GM12878 (cell line): ENCODE results near the gene REXO1. TPM values are rescaled to one million over a fixed set of nuclear protein-coding genes. Genes with fewer than 3 reads are reported as not detected.

Experiments
- ATAC-seq: fragments of 200-7000 bp; cut with Tn5 transposase; 3 replicates; pipeline ENCODE4 v1.9.1; 2020; ENCODE audit warnings: mild to moderate bottlenecking, moderate library complexity
- BruUV-seq: library from RNA; stranded (reverse); fragments of 400-500 nt; replicated peaks from 2 replicates; lab custom pipeline; 2021; lab: Mats Ljungman, UMichigan
- CTCF ChIA-PET: fragments of 300-600 bp; sonication (Branson Sonifier 250); formaldehyde crosslinking; extraction: SDS; loops from one replicate; lab custom pipeline; 2021; ENCODE audit warnings: inconsistent platforms; lab: Yijun Ruan, JAX
- POLR2A ChIA-PET: fragments of 350-600 bp; formaldehyde crosslinking; extraction: SDS; loops from one replicate; lab custom pipeline; 2021; ENCODE audit warnings: inconsistent platforms; lab: Charles Lee
- RAD21 ChIA-PET: fragments of 300-600 bp; sonication (Branson Sonifier 250); formaldehyde crosslinking; loops from one replicate; lab custom pipeline; 2023; ENCODE audit warnings: antibody characterized with exemption; ENCODE audit not compliant: unreplicated experiment; lab: Charles Lee
- SMC1A ChIA-PET: fragments of 300-600 bp; sonication (Branson Sonifier 250); formaldehyde crosslinking; loops from one replicate; lab custom pipeline; 2023; ENCODE audit not compliant: unreplicated experiment, uncharacterized antibody; lab: Charles Lee
- DNase-seq: peaks from one replicate; pipeline ENCODE4 v3.0.0-alpha.2; 2011; ENCODE audit warnings: low read depth, low spot score
- FAIRE-seq: peaks from 3 replicates; lab custom pipeline; 2011; peaks lifted over from hg19 to GRCh38; lab: Jason Lieb, UNC
- H2AFZ ChIP-seq: 2 replicates; pipeline ENCODE4 v1.6.0; 2011; ENCODE audit warnings: low read depth, low read length, control low read depth; ENCODE audit not compliant: control insufficient read depth
- H3K27ac ChIP-seq: 2 replicates; pipeline ENCODE4 v1.5.1; 2011; ENCODE audit warnings: control low read depth; ENCODE audit not compliant: control insufficient read depth, insufficient read depth
- H3K27me3 ChIP-seq, 2 experiments: replicated peaks in 1 of 2; 2 replicates each; pipeline versions ENCODE4 v1.6.0 to v1.6.1; 2011; ENCODE audit warnings: low read length in 1 of 2; ENCODE audit not compliant: control insufficient read depth in 2 of 2, insufficient read depth in 2 of 2
- H3K36me3 ChIP-seq, 2 experiments: 2 replicates each; pipeline ENCODE4 v1.5.1; 2011; ENCODE audit warnings: low read length in 1 of 2; ENCODE audit not compliant: control insufficient read depth in 2 of 2, insufficient read depth in 2 of 2
- H3K4me1 ChIP-seq: 2 replicates; pipeline ENCODE4 v1.6.1; 2011; ENCODE audit warnings: mild to moderate bottlenecking, low read length, moderate library complexity, mixed read lengths; ENCODE audit not compliant: control insufficient read depth, insufficient read depth
- H3K4me2 ChIP-seq: 2 replicates; pipeline ENCODE4 v1.6.0; 2011; ENCODE audit warnings: control low read depth; ENCODE audit not compliant: control insufficient read depth, insufficient read depth
- H3K4me3 ChIP-seq: fragments of 200-600 bp; sonication (generic); 2 replicates; pipeline ENCODE4 v1.5.1; 2016
- H3K79me2 ChIP-seq: 2 replicates; pipeline ENCODE4 v1.6.0; 2011; ENCODE audit warnings: low read length; ENCODE audit not compliant: control insufficient read depth, insufficient read depth
- H3K9ac ChIP-seq: 2 replicates; pipeline ENCODE4 v1.8.0; 2011; ENCODE audit warnings: low read length, control low read depth, mixed read lengths; ENCODE audit not compliant: control insufficient read depth, insufficient read depth
- H3K9me3 ChIP-seq: replicated peaks from 3 replicates; pipeline ENCODE4 v1.5.1; 2011; ENCODE audit warnings: mild to moderate bottlenecking, low read length; ENCODE audit not compliant: control insufficient read depth, insufficient read depth
- H4K20me1 ChIP-seq: 2 replicates; pipeline ENCODE4 v1.6.0; 2011; ENCODE audit not compliant: control insufficient read depth, insufficient read depth
- BHLHE40 ChIP-seq, 2 experiments: fragments of 450-650 bp in 1 of 2; IDR thresholded peaks; 2 replicates each; pipeline ENCODE4 v1.6.1; 2011 to 2017; ENCODE audit warnings: low read depth in 2 of 2, borderline replicate concordance in 1 of 2, improper control_type of control experiment in 1 of 2, low read length in 1 of 2, mild to moderate bottlenecking in 1 of 2
- CTCF ChIP-seq, 3 experiments: IDR thresholded peaks in 2 of 3; conservative IDR thresholded peaks in 1 of 3; 2 replicates each; pipeline ENCODE4 v1.5.1; 2011; ENCODE audit warnings: low read depth in 3 of 3, low read length in 3 of 3, mild to moderate bottlenecking in 3 of 3, control low read depth in 2 of 3, moderate library complexity in 2 of 3, inconsistent platforms in 1 of 3, mixed read lengths in 1 of 3; ENCODE audit not compliant: control insufficient read depth in 2 of 3, insufficient read depth in 1 of 3; ENCODE audit errors: extremely low read depth in 1 of 3
- KLF5 ChIP-seq: fragments of 450-650 bp; IDR thresholded peaks from 2 replicates; pipeline ENCODE4 v1.6.1; 2014; ENCODE audit warnings: mild to moderate bottlenecking; ENCODE audit not compliant: partially characterized antibody
- RAD21 ChIP-seq: IDR thresholded peaks from 2 replicates; pipeline ENCODE4 v1.6.1; 2011; ENCODE audit warnings: mild to moderate bottlenecking, low read depth, low read length, moderate library complexity; ENCODE audit not compliant: insufficient read depth
- SMC3 ChIP-seq: IDR thresholded peaks from 2 replicates; pipeline ENCODE4 v1.6.1; 2011; ENCODE audit warnings: low read length, improper control_type of control experiment, borderline replicate concordance
- SRF ChIP-seq, 2 experiments: IDR thresholded peaks; 2 replicates each; pipeline ENCODE4 v1.6.1; 2011; ENCODE audit warnings: low read depth in 2 of 2, low read length in 2 of 2, mild to moderate bottlenecking in 1 of 2, moderate library complexity in 1 of 2
- YY1 ChIP-seq: IDR thresholded peaks from 2 replicates; pipeline ENCODE4 v1.6.1; 2011; ENCODE audit warnings: low read depth, mild to moderate bottlenecking, low read length
- ZBTB40 ChIP-seq: fragments of 450-650 bp; IDR thresholded peaks from 2 replicates; pipeline ENCODE4 v1.6.1; 2016; ENCODE audit warnings: mild to moderate bottlenecking, moderate library complexity, borderline replicate concordance
- WGBS: methylation state at CpG from one replicate; pipeline ENCODE4 v1.1.6; 2016; ENCODE audit warnings: low lambda C conversion rate; ENCODE audit not compliant: insufficient replicate concordance, insufficient coverage; ENCODE audit errors: missing lambda C conversion rate; 5-methylcytosine and 5-hydroxymethylcytosine counted together
- in situ Hi-C: fragments of 300-500 bp; cut with MboI; formaldehyde crosslinking; loops from 9 replicates; pipeline ENCODE4 v1.14.3; 2018; ENCODE audit warnings: mixed read lengths
- intact Hi-C: fragments of 100-400 bp; cut with micrococcal nuclease; formaldehyde crosslinking; loops from one replicate; pipeline ENCODE4 v1.14.2; 2022; ENCODE audit not compliant: unreplicated experiment
- polyA plus RNA-seq, 11 experiments: library from polyadenylated mRNA; depleted of rRNA in 4 of 11; unstranded in 6 of 11; stranded (reverse) in 5 of 11; fragments of >200 nt; fragmentation: Nextera tagmentation in 4 of 11; fragmentation: Illumina TruSeq in 1 of 11; extraction: Ambion mirVana in 4 of 11; extraction: Trizol in 1 of 11; gene quantifications; 1 replicate in 1 of 11; 2 replicates in 10 of 11; pipeline versions ENCODE4 v1.2.1 to v1.2.3, GENCODE V29; 2011 to 2016; ENCODE audit warnings: inconsistent platforms in 2 of 11, missing spikeins in 2 of 11, low read depth in 1 of 11
- total RNA-seq, 4 experiments: library from RNA; depleted of rRNA in 3 of 4; stranded (reverse); fragments of >200 nt in 3 of 4; fragmentation: Illumina TruSeq in 1 of 4; extraction: Trizol in 1 of 4; gene quantifications; 2 replicates each; pipeline versions ENCODE4 v1.2.1 to v1.2.3, GENCODE V29; 2013 to 2021

REXO1 gene
- total and polyA plus RNA-seq, 10 of the 15 experiments (the other 5 are each of a cell fraction or from before 2014, with no cell fraction given) = 0.03 to 45.2 (median 8.4) TPM

GRCh38 chr19:1767464-1767933 lies 80.8 kb downstream of the REXO1 start:
- Histone ChIP-seq H3K27ac (no peak overlapping the region), H3K36me3 (no peaks in the 10 kb centered on the region), H2AFZ (no peak overlapping the region), H3K27me3 (peaks cover 6 to 10% of the 10 kb centered on the region in 2 experiments; a peak in 3 of 4 replicates), H3K4me3 (no peak overlapping the region), H3K4me1 (no peaks in the 10 kb centered on the region), H3K9me3 (peaks cover 6% of the 10 kb centered on the region), H3K4me2 (no peak overlapping the region), H4K20me1 (no peaks in the 10 kb centered on the region), H3K79me2 (no peaks in the 10 kb centered on the region), H3K9ac (no peak overlapping the region)
- TF ChIP-seq ZBTB40 (no peak), KLF5 (no peak), RAD21 (peak; percentile 85), CTCF (IDR thresholded peaks at IDR 0.05 in 2 of 3, conservative IDR thresholded peaks at IDR 0.05 in 1 of 3; ENCODE audit: control insufficient read depth in 2 of 3, extremely low read depth in 1 of 3, insufficient read depth in 1 of 3, low read depth in 3 of 3, low read length in 3 of 3) (peak; percentile 87 to 98 (median 91)), SMC3 (peak; percentile 84), YY1 (peak; percentile 58), SRF (IDR thresholded peaks at IDR 0.05; ENCODE audit: low read depth in 2 of 2, low read length in 2 of 2) (0 out of 4 replicates have a peak, but pooled peaks of 1 of the 2 experiments have one; percentile 2), BHLHE40 (IDR thresholded peaks at IDR 0.05; ENCODE audit: borderline replicate concordance in 1 of 2, low read depth in 2 of 2, low read length in 1 of 2) (peak; percentile 30 to 49; a peak in 2 of 4 replicates)
- RAD21 ChIA-PET = interaction anchor here (1.1 to 2.5 kb wide), 3 partner anchors 94 to 221 kb away, joined by 3 to 22 read pairs (median 3); no protein-coding TSS in a partner anchor
- DNase-seq = no peak
- no TSS peak for BruUV-seq
- in situ Hi-C loops (loop anchor here (5.0 to 10.0 kb wide), 2 partner anchors 95 to 223 kb away; no protein-coding TSS in a partner anchor), intact Hi-C loops (loop anchor here (2.0 to 5.0 kb wide), 2 partner anchors 95 to 220 kb away; no protein-coding TSS in a partner anchor)
- POLR2A ChIA-PET = no interaction called here
- peak; percentile 88 for ATAC-seq
- CTCF ChIA-PET = interaction anchor here (1.0 to 4.8 kb wide), 7 partner anchors 10 to 220 kb away, joined by 3 to 57 read pairs (median 6); no protein-coding TSS in a partner anchor
- FAIRE-seq = no peak
- 5% methylated on average over 20 of the region's 21 CpGs for WGBS
- SMC1A ChIA-PET = no interaction called here
